ENCODE results near the gene CYP24A1.

- TF ChIP-seq CTCF (IDR thresholded peaks at IDR 0.05) = no peak
- no peak for TF ChIP-seq EZH2 (IDR thresholded peaks at IDR 0.05)
Observed at GRCh38 chr20:54168961-54169862, 4.6 kb downstream of the CYP24A1 start.

Measured in neural progenitor cell (in vitro differentiated cells).